A549 (cell line): Measurements from ENCODE around the gene RASSF6. TPM values are rescaled to one million over a fixed set of nuclear protein-coding genes. Genes with fewer than 3 reads are reported as not detected.

Experiments
- ATAC-seq, 2 experiments: fragments of 200-7000 bp in 1 of 2; fragments of >200 bp in 1 of 2; cut with Nextera tagmentation in 1 of 2; cut with Tn5 transposase in 1 of 2; 3 replicates each; pipeline versions ENCODE4 v1.8.0 to v1.9.1; 2018 to 2020; ENCODE audit warnings: mild to moderate bottlenecking in 1 of 2, moderate library complexity in 1 of 2
- CTCF ChIA-PET: fragments of 300-600 bp; sonication (Branson Sonifier 250); formaldehyde crosslinking; extraction: SDS; loops from one replicate; lab custom pipeline; 2021; ENCODE audit warnings: antibody characterized with exemption, inconsistent platforms; lab: Yijun Ruan, JAX
- POLR2A ChIA-PET: fragments of 350-600 bp; formaldehyde crosslinking; extraction: SDS; loops from one replicate; lab custom pipeline; 2021; ENCODE audit warnings: antibody characterized with exemption, inconsistent platforms; lab: Yijun Ruan, JAX
- DNase-seq, 2 experiments: peaks; one replicate each; pipeline versions ENCODE4 v3.0.0 to v3.0.0-alpha.2; 2011 to 2016; ENCODE audit warnings: low read depth in 1 of 2, low spot score in 1 of 2
- FAIRE-seq: peaks from 2 replicates; lab custom pipeline; 2011; peaks lifted over from hg19 to GRCh38; lab: Jason Lieb, UNC
- H3K27ac ChIP-seq, 2 experiments: fragments of >200 bp; sonication (Bioruptor Twin); formaldehyde crosslinking; 3 replicates each; pipeline ENCODE4 v1.5.1; 2016 to 2017
- H3K4me1 ChIP-seq: fragments of >200 bp; sonication (Bioruptor Twin); formaldehyde crosslinking; 3 replicates; pipeline ENCODE4 v1.6.1; 2016
- H3K4me2 ChIP-seq: fragments of >200 bp; sonication (Bioruptor Twin); formaldehyde crosslinking; 3 replicates; pipeline ENCODE4 v1.6.1; 2016
- H3K4me3 ChIP-seq: fragments of >200 bp; sonication (Bioruptor Twin); formaldehyde crosslinking; 3 replicates; pipeline ENCODE4 v1.5.1; 2016
- H3K9me3 ChIP-seq: fragments of >200 bp; sonication (Bioruptor Twin); formaldehyde crosslinking; 3 replicates; pipeline ENCODE4 v1.6.1; 2016
- ATOH8 ChIP-seq: fragments of 250-450 bp; sonication (Bioruptor Pico); IDR thresholded peaks from 2 replicates; pipeline ENCODE4 v1.5.0; 2020; ENCODE audit warnings: low read depth, mild to moderate bottlenecking, moderate library complexity
- BCL3 ChIP-seq: fragments of >200 bp; sonication (Bioruptor Twin); formaldehyde crosslinking; IDR thresholded peaks from 3 replicates; pipeline ENCODE4 v1.6.1; 2016
- CBX8 ChIP-seq: fragments of 200-600 bp; sonication (generic); IDR thresholded peaks from 2 replicates; pipeline ENCODE4 v1.6.1; 2016
- CEBPB ChIP-seq, 2 experiments: fragments of >200 bp in 1 of 2; sonication (Bioruptor Twin) in 1 of 2; formaldehyde crosslinking in 1 of 2; IDR thresholded peaks; 2 replicates each; pipeline ENCODE4 v1.6.1; 2012 to 2016
- EHMT2 ChIP-seq: fragments of 200-600 bp; sonication (generic); IDR thresholded peaks from 2 replicates; pipeline ENCODE4 v1.6.1; 2016; ENCODE audit warnings: antibody characterized with exemption, low read depth, mild to moderate bottlenecking, moderate library complexity
- ELK1 ChIP-seq: fragments of 150-350 bp; IDR thresholded peaks from 2 replicates; pipeline ENCODE4 v1.6.1; 2014; ENCODE audit warnings: low read depth, mild to moderate bottlenecking, low read length
- FOSL2 ChIP-seq, 2 experiments: fragments of 450-650 bp in 1 of 2; fragments of >200 bp in 1 of 2; sonication (Bioruptor Twin) in 1 of 2; formaldehyde crosslinking; IDR thresholded peaks; 2 replicates each; pipeline versions ENCODE4 v1.5.0 to v1.6.1; 2016 to 2020; ENCODE audit warnings: mild to moderate bottlenecking in 1 of 2, moderate library complexity in 1 of 2
- HES2 ChIP-seq: fragments of >200 bp; sonication (Bioruptor Twin); formaldehyde crosslinking; IDR thresholded peaks from 2 replicates; pipeline ENCODE4 v1.6.1; 2016
- HEYL ChIP-seq: fragments of 250-450 bp; sonication (Bioruptor Pico); IDR thresholded peaks from 2 replicates; pipeline ENCODE4 v1.8.0; 2021; ENCODE audit warnings: mild to moderate bottlenecking, moderate library complexity
- MAX ChIP-seq: IDR thresholded peaks from 2 replicates; pipeline ENCODE4 v1.6.1; 2012
- MAZ ChIP-seq: fragments of 150-350 bp; IDR thresholded peaks from 2 replicates; pipeline ENCODE4 v1.6.1; 2014; ENCODE audit warnings: antibody characterized with exemption, low read depth, low read length, borderline replicate concordance
- MYC ChIP-seq: IDR thresholded peaks from 2 replicates; pipeline ENCODE4 v1.6.1; 2012; ENCODE audit warnings: mild to moderate bottlenecking, inconsistent platforms, low read length, improper control_type of control experiment, borderline replicate concordance
- NPAS2 ChIP-seq: fragments of 250-450 bp; sonication (Bioruptor Pico); IDR thresholded peaks from 2 replicates; pipeline ENCODE4 v1.8.0; 2022; ENCODE audit warnings: mild to moderate bottlenecking, moderate library complexity, borderline replicate concordance
- POLR2A ChIP-seq: IDR thresholded peaks from 2 replicates; pipeline ENCODE4 v1.6.1; 2012; ENCODE audit warnings: mild to moderate bottlenecking, low read length
- REST ChIP-seq: fragments of 200-600 bp; sonication (generic); IDR thresholded peaks from 2 replicates; pipeline ENCODE4 v1.6.1; 2016; ENCODE audit warnings: antibody characterized with exemption, mild to moderate bottlenecking, moderate library complexity
- RFX5 ChIP-seq: fragments of 450-650 bp; IDR thresholded peaks from 2 replicates; pipeline ENCODE4 v1.7.1; 2014; ENCODE audit warnings: antibody characterized with exemption, mild to moderate bottlenecking, moderate library complexity
- RNF2 ChIP-seq: fragments of 200-600 bp; sonication (generic); IDR thresholded peaks from 2 replicates; pipeline ENCODE4 v1.6.1; 2016; ENCODE audit warnings: low read depth, mild to moderate bottlenecking, antibody characterized with exemption, moderate library complexity, borderline replicate concordance
- USF2 ChIP-seq: fragments of 450-650 bp; IDR thresholded peaks from 2 replicates; pipeline ENCODE4 v1.6.1; 2014; ENCODE audit warnings: antibody characterized with exemption
- ZSCAN20 ChIP-seq: fragments of 250-450 bp; sonication (Bioruptor Pico); IDR thresholded peaks from 2 replicates; pipeline ENCODE4 v1.8.0; 2022; ENCODE audit warnings: mild to moderate bottlenecking, moderate library complexity
- WGBS: methylation state at CpG from one replicate; pipeline ENCODE4 v1.1.6; 2017; ENCODE audit errors: missing lambda C conversion rate; 5-methylcytosine and 5-hydroxymethylcytosine counted together
- polyA plus RNA-seq, 4 experiments: library from polyadenylated mRNA; depleted of rRNA in 3 of 4; stranded (reverse); fragments of >200 nt; fragmentation: RNase III in 1 of 4; extraction: RNeasy Plus Mini Kit Qiagen cat#74134 plus additional on column Dnase treatment in 1 of 4; gene quantifications; 2 replicates in 3 of 4; 3 replicates in 1 of 4; pipeline ENCODE4 v1.2.3, GENCODE V29; 2011 to 2017

Gene RASSF6
- polyA plus RNA-seq, 2 of the 4 experiments (the other 2 are of a cell fraction), result 1.8 to 5.9 TPM

GRCh38 chr4:73544620-73545019 is 75.6 kb downstream of the RASSF6 start:
- no peaks in the 10 kb centered on the region for H3K4me1 ChIP-seq
- ATAC-seq (no peak), DNase-seq (no peak), FAIRE-seq (no peak)
- H3K4me3 ChIP-seq, result no peak overlapping the region
- no peak overlapping the region for H3K4me2 ChIP-seq
- no peak for TF ChIP-seq HES2
- TF ChIP-seq BCL3, result no peak
- TF ChIP-seq MAZ, result no peak
- no peak for TF ChIP-seq ZSCAN20
- no peak for TF ChIP-seq RFX5
- TF ChIP-seq HEYL (CRISPR knock-in tag), result no peak
- no peak for TF ChIP-seq REST
- TF ChIP-seq CEBPB (IDR thresholded peaks at IDR 0.05), result no peak
- no peak for TF ChIP-seq RNF2
- no peak for TF ChIP-seq FOSL2 (IDR thresholded peaks at IDR 0.05)
- TF ChIP-seq FOSL2 (CRISPR knock-in tag; IDR thresholded peaks at IDR 0.05), result no peak
- no peak for TF ChIP-seq MYC
- TF ChIP-seq NPAS2, result no peak
- TF ChIP-seq USF2, result no peak
- TF ChIP-seq CBX8, result no peak
- TF ChIP-seq POLR2A, result no peak
- TF ChIP-seq ELK1, result no peak
- TF ChIP-seq ATOH8, result no peak
- CTCF ChIA-PET, result no interaction called here
- POLR2A ChIA-PET, result no interaction called here
- H3K9me3 ChIP-seq, result no peaks in the 10 kb centered on the region
- no peak overlapping the region for H3K27ac ChIP-seq
- WGBS, result no CpG with 5 or more reads among the region's 2 CpGs

- ChIA-PET CTCF (interaction anchor here (0.7 kb wide), 1 partner anchor 155 kb away, joined by 3 read pairs; no protein-coding TSS in a partner anchor), POLR2A (no interaction called here)
- peaks cover 8% of the 10 kb centered on the region; the same call in 1 of the 3 replicates for H3K4me1 ChIP-seq
- FAIRE-seq (no peak), DNase-seq (no peak), ATAC-seq (no peak)
- no peak overlapping the region for H3K4me2 ChIP-seq
- 46% methylated on average over 3 of the region's 3 CpGs for WGBS
- no peaks in the 10 kb centered on the region for H3K9me3 ChIP-seq
- no peak overlapping the region for H3K4me3 ChIP-seq
- TF ChIP-seq MAX, result no peak
- no peak for TF ChIP-seq USF2
- no peak for TF ChIP-seq EHMT2
- TF ChIP-seq MYC, result no peak
- no peak for TF ChIP-seq BCL3
- H3K27ac ChIP-seq, result no peak overlapping the region
Measured at GRCh38 chr4:73541251-73541650, 79.0 kb downstream of the RASSF6 start.
